PFSK-1 (cell line): ENCODE results near the gene PVRIG.

Experiments used
- FOXP2 ChIP-seq: optimal IDR thresholded peaks from 2 replicates; pipeline ENCODE3; 2011; ENCODE audit warnings: borderline replicate concordance, control low read depth, inconsistent platforms; ENCODE audit not compliant: insufficient read depth; ENCODE audit errors: extremely low read length, extremely low read depth
- POLR2AphosphoS5 ChIP-seq: IDR thresholded peaks from 2 replicates; pipeline ENCODE4 v1.6.1; 2012; ENCODE audit warnings: low read depth, mild to moderate bottlenecking, control low read depth, low read length, moderate library complexity
- REST ChIP-seq, 2 experiments: IDR thresholded peaks; 2 replicates each; pipeline versions ENCODE4 v1.6.1 to v1.8.0; 2011 to 2012; ENCODE audit warnings: low read depth in 2 of 2, low read length in 2 of 2, control low read depth in 1 of 2, inconsistent platforms in 1 of 2, mild to moderate bottlenecking in 1 of 2, moderate library complexity in 1 of 2; ENCODE audit not compliant: insufficient read depth in 1 of 2
- SIN3A ChIP-seq: IDR thresholded peaks from 2 replicates; pipeline ENCODE4 v1.6.1; 2012; ENCODE audit warnings: mild to moderate bottlenecking, low read length, moderate library complexity, borderline replicate concordance; ENCODE audit not compliant: insufficient read depth
- TAF1 ChIP-seq: IDR thresholded peaks from 2 replicates; pipeline ENCODE4 v1.6.1; 2012; ENCODE audit warnings: low read length, control low read depth, borderline replicate concordance; ENCODE audit not compliant: insufficient read depth

The PVRIG gene

GRCh38 chr7:100204454-100204853, 15.3 kb upstream of the PVRIG start:
- no peak for TF ChIP-seq REST (IDR thresholded peaks at IDR 0.05; ENCODE audit: insufficient read depth in 1 of 2, low read depth in 2 of 2, low read length in 2 of 2)
- no peak for TF ChIP-seq SIN3A
- no peak for TF ChIP-seq FOXP2
- TF ChIP-seq TAF1: no peak
- no peak for TF ChIP-seq POLR2AphosphoS5

GRCh38 chr7:100208911-100209408, 10.8 kb upstream of the PVRIG start:
- TF ChIP-seq REST (IDR thresholded peaks at IDR 0.05; ENCODE audit: insufficient read depth in 1 of 2, low read depth in 2 of 2, low read length in 2 of 2): no peak
- TF ChIP-seq POLR2AphosphoS5: no peak
- TF ChIP-seq TAF1: no peak
- no peak for TF ChIP-seq FOXP2
- no peak for TF ChIP-seq SIN3A

- TF ChIP-seq FOXP2: no peak
- no peak for TF ChIP-seq SIN3A
- no peak for TF ChIP-seq TAF1
- no peak for TF ChIP-seq REST (IDR thresholded peaks at IDR 0.05; ENCODE audit: insufficient read depth in 1 of 2, low read depth in 2 of 2, low read length in 2 of 2)
- TF ChIP-seq POLR2AphosphoS5: no peak
Measured at GRCh38 chr7:100209493-100209892, 10.3 kb upstream of the PVRIG start.

- TF ChIP-seq TAF1: no peak
- TF ChIP-seq POLR2AphosphoS5: no peak
- TF ChIP-seq REST (IDR thresholded peaks at IDR 0.05; ENCODE audit: insufficient read depth in 1 of 2, low read depth in 2 of 2, low read length in 2 of 2): no peak
- no peak for TF ChIP-seq SIN3A
- TF ChIP-seq FOXP2: no peak
Measured at GRCh38 chr7:100210805-100211204, 8.9 kb upstream of the PVRIG start.

- TF ChIP-seq REST (IDR thresholded peaks at IDR 0.05; ENCODE audit: insufficient read depth in 1 of 2, low read depth in 2 of 2, low read length in 2 of 2) (no peak), POLR2AphosphoS5 (no peak), SIN3A (no peak), FOXP2 (no peak), TAF1 (no peak)
Measured at GRCh38 chr7:100211342-100211780, 8.4 kb upstream of the PVRIG start.
